Measurements from ENCODE around the gene GNRH2.
"Not testable (repeated sequence)": the region's sequence is repeated elsewhere in the genome, so short reads cannot be mapped to it uniquely, and the experiment has no call there.

The GNRH2 gene

GRCh38 chr20:3075315-3075714 lies 31.9 kb downstream of the GNRH2 start:
- DNase-seq = not testable (repeated sequence)

- no peak for DNase-seq
These were observed 34.3 kb downstream of the GNRH2 start for GRCh38 chr20:3077618-3078134.

DNA sequence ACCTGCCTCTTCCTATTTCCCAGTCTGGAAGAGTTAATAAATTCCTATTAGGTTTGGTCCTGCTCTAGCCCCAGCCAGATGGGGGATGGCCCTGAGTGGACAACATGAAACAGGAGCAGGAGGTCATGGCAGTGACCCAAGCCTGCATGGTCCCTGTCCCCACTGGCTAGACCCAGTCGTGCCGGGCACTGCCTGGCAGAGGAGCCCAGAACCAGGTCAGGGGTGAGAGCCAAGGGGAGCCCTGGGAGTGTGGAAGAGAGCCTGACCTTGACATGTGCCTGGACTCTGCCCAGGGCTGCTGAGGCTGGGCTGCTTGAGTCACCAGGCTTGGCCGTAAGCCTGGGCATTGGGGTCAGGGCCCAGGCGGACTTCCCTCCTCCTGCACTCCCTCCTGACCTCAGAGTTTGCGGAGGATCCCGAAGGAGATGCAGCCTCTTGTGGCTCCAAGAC lies 37.5 kb downstream of the GNRH2 start:
- DNase-seq = peak; percentile 76

GRCh38 chr20:3081641-3082040 lies 38.2 kb downstream of the GNRH2 start:
- DNase-seq = no peak

- no peak for DNase-seq
These were observed 39.0 kb downstream of the GNRH2 start for GRCh38 chr20:3082306-3082951.

DNA sequence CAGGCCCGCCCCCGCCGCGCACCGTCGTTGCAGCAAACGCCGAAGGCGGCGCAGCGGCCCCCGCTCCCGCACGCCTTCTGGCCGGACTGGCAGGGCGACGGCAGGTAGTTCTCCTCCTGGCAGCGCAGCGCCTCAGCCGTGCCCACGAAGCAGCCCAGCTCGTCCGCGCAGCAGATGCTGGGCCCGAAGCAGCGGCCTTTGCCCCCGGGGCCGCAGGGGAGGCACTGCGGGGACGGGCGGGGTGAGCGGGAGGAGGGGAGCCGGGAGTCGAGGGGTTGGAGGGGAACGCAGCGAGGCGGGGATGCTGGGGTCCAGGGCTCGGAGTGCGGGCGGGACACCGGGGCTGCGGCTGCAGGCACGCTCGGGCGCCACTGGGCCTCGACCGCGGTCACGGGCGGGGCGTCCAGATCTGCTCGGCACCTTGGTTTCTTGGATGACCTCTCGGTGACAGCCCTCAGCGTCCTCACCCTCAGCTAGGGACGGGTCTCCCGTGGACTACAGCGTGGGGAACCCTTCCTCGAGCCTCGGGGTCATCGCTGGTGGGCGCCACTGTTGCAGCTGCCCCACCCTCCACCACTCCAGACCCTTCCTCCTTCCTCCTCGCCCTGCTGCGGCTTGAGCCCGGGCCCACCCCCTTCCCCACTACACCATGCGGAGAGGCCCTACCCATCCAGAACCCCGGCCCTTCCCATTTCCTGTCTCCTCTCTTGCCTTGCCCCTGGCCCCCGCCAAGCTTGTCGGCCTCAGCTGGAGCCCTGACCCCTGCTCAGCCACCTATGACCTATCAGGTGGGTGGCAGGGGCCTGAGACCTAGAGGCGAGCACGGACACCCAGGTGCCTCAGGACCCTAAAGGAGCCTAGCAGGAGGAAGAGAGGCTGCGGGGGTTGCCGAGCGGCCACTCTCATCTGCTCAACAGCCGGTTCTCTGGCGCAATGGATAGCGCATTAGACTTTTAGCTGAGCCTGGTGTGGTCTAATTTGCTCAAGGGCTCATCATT lies 39.8 kb downstream of the GNRH2 start:
- no peak for DNase-seq

DNA sequence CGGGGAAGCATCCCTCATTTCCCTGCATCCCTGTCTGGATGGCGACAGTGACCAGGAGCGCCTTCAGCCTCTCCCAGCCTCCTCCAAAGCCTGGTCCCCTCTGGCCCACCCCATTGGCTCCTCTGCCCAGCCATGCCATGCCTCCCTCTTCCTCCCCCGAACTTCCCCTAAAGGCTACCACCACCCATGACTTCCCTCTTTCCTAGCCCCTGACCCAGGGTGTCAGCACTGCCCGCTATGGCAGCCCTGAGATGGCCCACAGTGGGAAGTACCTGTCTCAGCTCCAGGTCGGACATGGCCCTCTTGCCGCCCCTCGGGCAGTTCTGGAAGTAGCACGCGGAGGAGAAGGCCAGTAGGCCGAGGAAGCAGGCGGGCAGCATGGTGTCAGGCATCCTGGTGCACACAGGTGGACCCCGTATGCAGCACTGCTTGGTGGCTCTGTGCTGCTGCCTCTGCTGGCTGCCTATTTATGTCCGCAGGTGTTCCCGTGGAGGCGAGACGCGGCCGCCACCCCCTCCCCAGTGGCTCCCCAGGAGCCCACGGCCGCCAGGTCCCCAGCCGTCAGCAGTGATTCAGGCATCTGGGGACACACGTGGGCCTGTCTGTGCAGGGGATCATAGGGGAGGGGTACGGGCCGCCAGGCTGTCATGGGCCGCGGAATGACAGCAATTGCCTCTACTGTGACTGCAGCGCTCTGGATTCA lies 41.0 kb downstream of the GNRH2 start, which contains the start of gene AVP:
Gene AVP, minus strand, starts transcription at position 442 of the 703 bp plus-strand sequence. Its CDS starts 50 bp downstream, at position 392.
- no peak for DNase-seq

- DNase-seq = no peak
These were observed 41.6 kb downstream of the GNRH2 start for GRCh38 chr20:3084986-3085360.

- no peak for DNase-seq
These were observed 42.2 kb downstream of the GNRH2 start for GRCh38 chr20:3085571-3086072.

DNA sequence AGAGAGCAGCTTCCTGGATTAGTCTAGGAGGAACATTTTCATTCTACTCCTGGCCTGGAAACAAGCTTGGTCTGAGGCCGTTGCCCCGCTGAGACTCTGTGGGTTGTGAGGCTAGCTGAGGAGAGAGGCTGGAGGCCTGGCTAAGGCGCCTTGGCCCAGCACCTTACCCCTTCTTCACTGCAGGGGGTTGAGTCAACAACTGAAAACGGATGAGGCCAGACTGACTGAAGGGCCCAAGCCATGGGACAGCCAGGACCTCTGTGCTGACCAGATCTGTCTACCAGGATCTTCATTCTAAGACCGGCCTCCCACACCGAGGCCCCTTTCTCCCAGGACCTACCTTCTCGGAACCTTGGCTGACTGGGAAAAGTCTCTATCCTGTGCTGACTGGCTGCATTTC lies 44.6 kb downstream of the GNRH2 start:
- DNase-seq = no peak

GRCh38 chr20:3090565-3090964 lies 47.1 kb downstream of the GNRH2 start:
- no peak for DNase-seq

DNA sequence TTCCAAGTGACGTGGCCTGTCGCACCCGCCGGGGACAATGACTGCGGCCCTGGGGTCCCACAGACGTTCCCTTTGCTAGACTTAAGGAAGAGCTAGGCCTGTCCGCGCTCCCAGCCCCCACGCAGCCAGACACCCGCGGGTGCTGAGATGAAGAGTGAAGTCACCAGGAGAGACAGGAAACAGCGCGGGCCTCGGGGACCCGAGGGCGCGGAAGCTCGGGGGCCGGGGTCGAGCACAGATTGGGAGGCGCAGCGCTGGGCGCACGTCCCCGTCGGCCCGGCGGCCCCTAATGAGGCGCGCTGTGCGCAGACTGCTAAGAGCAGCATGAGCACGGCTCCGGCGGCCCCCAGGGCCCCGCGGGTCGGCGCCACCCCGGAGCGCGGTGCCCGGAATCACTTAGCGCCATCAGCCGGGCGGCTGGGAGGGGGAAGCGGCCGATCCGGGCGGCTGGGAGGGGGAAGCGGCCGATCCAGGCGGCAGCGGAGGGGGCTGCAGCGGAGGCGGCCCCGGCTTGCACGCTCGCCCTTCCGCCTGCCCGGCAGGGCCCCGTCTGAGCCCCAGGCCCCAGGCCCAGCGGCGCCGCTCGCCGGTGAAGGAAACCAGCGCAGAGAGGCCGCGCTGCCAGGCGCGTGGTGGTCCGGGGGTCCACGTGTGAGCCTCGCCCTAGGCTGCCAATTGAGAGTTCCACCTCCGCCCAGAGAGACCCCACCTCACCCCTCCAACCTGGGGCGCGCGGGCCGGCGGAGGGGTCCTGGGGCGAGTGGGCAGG lies 49.4 kb downstream of the GNRH2 start:
- DNase-seq = no peak

GRCh38 chr20:3093861-3094361 lies 50.5 kb downstream of the GNRH2 start:
- no peak for DNase-seq

DNA sequence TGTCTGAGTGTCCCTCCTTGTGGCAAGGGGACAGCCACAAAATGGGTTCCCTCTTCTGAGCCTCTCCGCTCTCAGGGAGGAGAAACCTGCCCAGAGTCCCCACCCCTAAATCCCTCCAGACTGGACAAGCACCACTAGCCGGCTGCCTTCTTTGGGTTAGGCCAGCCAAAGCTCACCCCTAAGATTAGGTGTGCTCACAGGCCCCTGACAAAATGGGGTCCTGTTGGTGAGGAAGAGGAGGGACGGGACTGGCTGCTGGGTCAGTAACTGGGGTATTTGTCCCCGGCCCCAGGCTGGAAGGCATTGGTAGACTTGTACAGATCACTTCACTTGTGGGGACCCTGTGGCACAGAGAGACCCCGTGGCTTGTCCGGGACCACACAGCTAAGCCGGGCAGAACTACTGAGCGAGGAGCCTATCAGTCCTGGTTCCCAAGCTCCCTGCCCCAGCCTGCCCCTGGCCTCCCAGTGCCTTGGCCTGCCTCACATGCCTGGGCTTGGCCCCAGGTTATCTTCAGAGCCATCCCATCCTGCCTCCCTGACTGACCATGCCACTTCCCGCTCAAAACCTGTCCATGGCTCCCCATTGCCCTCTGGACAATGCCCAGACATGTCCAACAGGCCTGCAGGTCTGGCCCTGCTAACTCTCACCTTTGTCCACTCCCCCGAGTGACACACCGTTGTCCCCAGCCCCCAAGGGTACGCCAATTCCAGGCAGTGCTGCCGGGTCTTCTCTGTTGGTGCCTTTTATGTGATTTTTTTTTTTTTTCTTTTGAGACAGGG lies 51.6 kb downstream of the GNRH2 start:
- no peak for DNase-seq
